Testis (tissue), 2 donors: ENCODE results near the gene NDUFAF3.

Source experiments
- CTCF ChIP-seq, 3 experiments: fragments of 450-650 bp in 2 of 3; fragments of 200-600 bp in 1 of 3; sonication (generic) in 1 of 3; IDR thresholded peaks; one replicate each; pipeline ENCODE4 v1.5.1; 2016 to 2019; ENCODE audit warnings: antibody characterized with exemption in 3 of 3, mild to moderate bottlenecking in 2 of 3, moderate library complexity in 1 of 3
- POLR2A ChIP-seq: fragments of 450-650 bp; IDR thresholded peaks from one replicate; pipeline ENCODE4 v1.6.1; 2017; ENCODE audit warnings: antibody characterized with exemption, mild to moderate bottlenecking, moderate library complexity

- TF ChIP-seq POLR2A (no peak), CTCF (IDR thresholded peaks at IDR 0.05) (no peak)
These were observed 20.8 kb upstream of the NDUFAF3 start for GRCh38 chr3:49001155-49001554.
